Left lobe of liver (tissue), 2 donors: ENCODE data around the gene PNPO. TPM values are rescaled to one million over a fixed set of nuclear protein-coding genes. Genes with fewer than 3 reads are reported as not detected.
"Not testable (repeated sequence)": the region's sequence is repeated elsewhere in the genome, so short reads cannot be mapped to it uniquely, and the experiment has no call there.

Experiments used
- ATAC-seq: fragments of 200-7000 bp; cut with Tn5 transposase; one replicate; pipeline ENCODE4 v1.9.1; 2020; ENCODE audit warnings: mild to moderate bottlenecking, moderate library complexity
- DNase-seq: peaks from one replicate; pipeline ENCODE4 v3.0.0-alpha.2; 2020; ENCODE audit warnings: low spot score
- total RNA-seq: library from RNA; stranded (reverse); gene quantifications from one replicate; pipeline ENCODE4 v1.2.1, GENCODE V29; 2021
- donor health status: DM: no; HTN: no; CAD: no; lungs with moderate emphysema.
- donor health status: DM: no; HTN: yes; CAD: no.

The PNPO gene
- total RNA-seq, 1 donor from 2014 or later: 128 TPM

DNA sequence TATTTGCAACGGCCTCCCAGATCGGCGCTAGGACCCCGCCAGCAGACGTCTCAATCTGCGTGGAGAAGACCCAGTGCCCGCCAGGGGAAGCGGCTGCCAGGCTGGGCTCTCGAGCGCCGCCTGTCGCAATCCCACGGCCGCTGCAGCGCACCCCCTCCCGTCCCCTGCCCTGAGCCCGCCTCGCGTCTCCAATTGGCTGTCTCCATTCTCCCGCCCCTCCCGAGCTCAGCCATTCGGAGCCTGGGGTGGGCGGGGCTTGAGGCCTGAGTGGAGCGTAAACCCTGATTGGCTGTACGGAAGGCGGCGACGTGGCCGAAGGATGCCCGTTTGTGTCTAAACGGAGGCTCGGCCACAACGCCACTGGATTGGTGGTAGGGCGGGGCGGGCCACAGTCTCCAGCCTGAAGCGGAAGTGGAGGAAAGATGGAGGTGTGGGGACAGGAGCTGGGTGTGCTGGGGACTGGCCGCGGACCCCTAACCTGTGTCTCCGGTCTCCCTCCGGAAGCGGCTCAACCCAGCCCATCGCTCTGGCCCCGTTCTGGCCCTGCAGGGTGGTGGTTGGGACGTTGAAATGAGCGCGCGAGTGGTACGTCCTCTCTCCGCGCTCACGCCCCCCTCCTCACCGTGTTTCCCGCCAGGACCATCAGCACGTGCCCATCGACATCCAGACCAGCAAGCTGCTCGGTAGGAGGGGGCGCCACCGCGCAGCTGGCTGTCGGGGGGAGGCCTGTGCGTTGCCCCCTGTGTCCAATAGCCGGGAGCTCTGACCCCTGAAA is 29.5 kb downstream of the PNPO start, which contains the start of gene CDK5RAP3:
TSS of gene CDK5RAP3 (plus strand) at position 389 of the 775 bp plus-strand sequence. CDS start at position 423, 34 bp downstream.
- DNase-seq: peak; percentile 100
- ATAC-seq: peak; percentile 96

- no peak for ATAC-seq
- no peak for DNase-seq
These were observed 32.2 kb downstream of the PNPO start for GRCh38 chr17:47973541-47973940.

- no peak for DNase-seq
These were observed 33.9 kb downstream of the PNPO start for GRCh38 chr17:47975189-47975822.

DNA sequence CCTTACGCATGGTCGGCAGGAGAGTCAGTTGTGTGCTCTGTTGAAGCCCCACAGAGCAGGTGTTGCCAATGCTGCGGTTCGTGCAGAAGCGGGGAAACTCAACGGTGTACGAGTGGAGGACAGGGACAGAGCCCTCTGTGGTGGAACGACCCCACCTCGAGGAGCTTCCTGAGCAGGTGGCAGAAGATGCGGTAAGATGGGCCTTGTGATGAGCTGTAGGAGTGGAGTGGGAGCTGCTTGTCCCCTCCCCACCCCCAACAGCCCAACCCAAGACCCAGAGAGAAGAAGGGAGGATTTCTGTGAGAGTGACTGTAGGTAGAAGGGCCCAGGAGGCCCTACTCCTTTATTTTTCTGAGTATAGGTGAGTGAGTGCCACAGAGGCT is 34.4 kb downstream of the PNPO start:
- no peak for ATAC-seq

More at GRCh38 chr17:47975189-47975822, 33.9 kb downstream of the PNPO start:
- ATAC-seq: no peak

GRCh38 chr17:47978324-47978723 is 37.0 kb downstream of the PNPO start:
- ATAC-seq (peak; percentile 65), DNase-seq (peak; percentile 50)

More for the DNA sequence above, 34.4 kb downstream of the PNPO start:
- no peak for DNase-seq

- DNase-seq: no peak
- no peak for ATAC-seq
These were observed 39.2 kb downstream of the PNPO start for GRCh38 chr17:47980541-47980940.

DNA sequence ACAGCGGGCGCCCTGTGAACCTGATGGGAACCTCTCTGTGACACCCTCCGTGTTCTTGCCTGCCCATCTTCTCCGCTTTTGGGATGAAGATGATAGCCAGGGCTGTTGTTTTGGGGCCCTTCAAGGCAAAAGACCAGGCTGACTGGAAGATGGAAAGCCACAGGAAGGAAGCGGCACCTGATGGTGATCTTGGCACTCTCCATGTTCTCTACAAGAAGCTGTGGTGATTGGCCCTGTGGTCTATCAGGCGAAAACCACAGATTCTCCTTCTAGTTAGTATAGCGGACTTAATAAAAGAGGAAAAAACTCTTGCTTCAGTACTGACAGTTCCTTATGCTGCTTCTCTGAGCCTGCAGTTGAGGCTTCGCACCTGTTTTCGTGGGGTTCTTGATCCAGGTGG is 40.1 kb downstream of the PNPO start:
- ATAC-seq: no peak
- no peak for DNase-seq

DNA sequence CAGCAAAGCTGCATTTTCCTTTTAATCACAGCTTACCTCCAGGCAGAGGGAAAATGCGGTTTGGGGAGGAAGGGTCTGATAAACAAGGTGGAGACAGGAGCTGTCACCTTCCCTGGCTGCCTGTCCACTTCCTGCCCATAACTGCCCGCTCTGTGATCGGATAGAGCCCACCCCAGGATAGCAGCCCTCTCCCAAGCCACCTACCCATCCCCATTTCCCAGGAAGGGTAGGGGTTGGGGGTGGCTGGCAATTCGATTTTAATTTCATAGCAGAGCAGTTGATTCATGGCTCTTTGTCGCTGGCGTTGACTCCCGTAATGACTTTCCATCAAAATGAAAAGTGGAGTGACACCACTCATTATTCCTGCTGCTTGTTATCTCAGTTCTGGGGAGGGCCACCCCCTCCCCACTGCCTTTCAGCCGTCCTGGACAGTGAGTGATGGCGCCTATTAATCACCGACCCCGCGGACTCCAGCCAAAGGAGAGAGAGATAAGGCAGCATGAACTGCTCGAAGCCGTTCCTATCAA is 40.8 kb downstream of the PNPO start:
- no peak for ATAC-seq
- no peak for DNase-seq

DNA sequence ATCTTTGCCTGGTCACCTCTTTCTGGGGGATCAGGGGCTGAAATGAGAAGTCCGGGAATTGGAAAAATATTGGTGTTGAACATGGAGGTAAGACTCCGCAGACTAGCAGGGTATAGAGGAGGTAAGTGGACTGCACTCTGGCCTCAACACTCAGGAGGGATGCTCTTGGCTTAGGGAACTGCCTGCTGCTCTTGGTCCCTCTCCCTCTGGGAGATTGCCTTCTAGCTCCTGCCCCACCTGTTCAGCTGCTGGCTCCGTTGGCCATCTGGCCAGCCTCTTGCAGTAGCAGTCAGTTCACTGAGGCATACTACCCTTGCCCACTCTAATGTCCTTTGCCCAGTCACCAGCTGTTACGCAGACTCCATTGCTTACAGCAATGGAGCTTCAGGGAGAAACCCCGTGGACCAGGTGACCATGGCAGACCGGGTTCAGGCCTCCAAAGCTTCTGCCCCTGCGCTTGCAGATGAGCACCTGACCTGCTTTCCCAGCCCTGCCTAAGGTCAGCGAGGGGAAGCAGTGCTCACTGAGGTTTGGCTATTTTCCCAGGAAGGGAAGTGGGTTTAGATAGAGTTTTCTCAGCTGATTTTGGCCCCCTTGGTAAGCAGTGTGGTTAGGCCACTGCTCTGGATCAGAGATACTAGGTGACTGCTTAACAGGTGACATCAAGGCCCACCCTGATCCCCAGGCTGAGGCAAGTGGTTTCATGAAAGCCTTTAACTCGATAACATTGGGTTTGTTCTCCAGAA is 41.4 kb downstream of the PNPO start:
- DNase-seq: no peak

DNA sequence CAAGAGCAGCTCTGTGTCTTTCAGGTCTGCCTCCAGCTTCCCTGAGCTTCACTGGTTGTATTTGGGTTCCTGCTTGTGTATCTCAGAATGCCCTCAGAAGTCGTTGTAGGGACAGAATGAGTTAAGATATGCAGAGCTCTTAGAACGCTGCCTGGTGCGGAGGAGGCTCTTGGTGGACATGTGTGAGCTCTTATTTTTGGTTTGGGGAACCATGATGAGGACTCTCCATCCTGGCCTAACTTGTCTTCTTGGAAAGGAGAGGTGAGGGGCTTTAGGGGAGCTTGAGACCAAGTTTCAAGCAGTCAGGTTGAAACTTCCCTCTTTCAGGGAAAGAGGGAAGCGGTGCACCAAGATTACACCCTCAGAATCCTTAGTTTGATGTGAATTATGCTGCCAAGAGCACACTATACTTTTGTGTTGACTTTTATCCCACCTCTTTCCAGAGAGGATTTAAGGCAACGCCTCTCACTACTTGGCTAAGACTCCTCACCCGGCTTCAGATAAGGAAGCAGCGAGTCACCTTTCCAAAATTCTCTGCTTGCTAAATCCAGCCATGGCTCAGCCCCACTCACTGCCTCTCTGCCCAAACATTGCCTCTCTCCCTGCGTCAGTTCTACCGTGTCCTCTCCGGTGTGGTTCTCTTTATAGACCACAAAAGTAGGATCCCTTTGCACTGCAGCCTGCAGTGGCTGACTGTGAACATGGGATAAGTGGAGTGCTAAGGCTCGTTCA is 42.3 kb downstream of the PNPO start:
- no peak for ATAC-seq
- DNase-seq: no peak

More for the DNA sequence above, 41.4 kb downstream of the PNPO start:
- no peak for ATAC-seq

DNA sequence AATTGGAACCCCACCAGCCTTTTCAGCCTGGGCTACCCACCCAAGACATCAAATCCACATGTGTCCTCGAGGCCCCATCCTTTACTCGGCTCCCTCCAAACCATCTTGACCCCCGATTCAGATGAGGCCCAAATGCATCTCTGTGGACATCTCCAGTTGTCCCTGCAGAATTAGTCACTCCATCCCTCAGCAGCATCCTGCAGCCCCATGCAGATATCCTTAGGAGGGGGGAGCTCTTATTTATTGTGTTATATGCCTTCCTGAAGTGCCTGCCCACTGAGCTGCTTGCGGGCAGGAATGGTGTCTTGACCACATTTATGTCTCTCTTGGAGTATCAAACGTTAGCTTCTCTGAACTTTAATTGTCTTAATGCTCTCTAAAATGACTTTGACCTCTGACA is 45.1 kb downstream of the PNPO start:
- ATAC-seq (no peak), DNase-seq (no peak)

- no peak for DNase-seq
- ATAC-seq: peak; percentile 45
These were observed 46.0 kb downstream of the PNPO start for GRCh38 chr17:47987240-47987835.

DNA sequence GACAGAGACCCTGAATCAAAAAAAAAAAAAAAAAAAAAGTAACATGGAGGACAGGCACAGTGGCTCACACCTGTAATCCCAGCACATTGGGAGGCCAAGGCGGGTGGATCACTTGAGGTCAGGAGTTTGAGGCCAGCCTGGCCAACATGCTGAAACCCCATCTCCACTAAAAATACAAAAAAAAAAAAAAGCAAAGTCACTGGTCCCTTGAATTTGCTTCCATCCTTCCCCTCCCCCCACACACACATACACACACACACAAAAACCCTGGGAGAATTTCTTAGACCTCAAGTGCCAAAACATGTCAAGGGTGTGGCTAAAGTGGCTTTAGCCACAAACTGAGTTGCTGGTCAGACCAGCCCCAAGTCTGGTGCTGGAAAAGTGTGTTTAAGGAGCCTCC is 47.1 kb downstream of the PNPO start:
- ATAC-seq, DNase-seq: not testable (repeated sequence)

DNA sequence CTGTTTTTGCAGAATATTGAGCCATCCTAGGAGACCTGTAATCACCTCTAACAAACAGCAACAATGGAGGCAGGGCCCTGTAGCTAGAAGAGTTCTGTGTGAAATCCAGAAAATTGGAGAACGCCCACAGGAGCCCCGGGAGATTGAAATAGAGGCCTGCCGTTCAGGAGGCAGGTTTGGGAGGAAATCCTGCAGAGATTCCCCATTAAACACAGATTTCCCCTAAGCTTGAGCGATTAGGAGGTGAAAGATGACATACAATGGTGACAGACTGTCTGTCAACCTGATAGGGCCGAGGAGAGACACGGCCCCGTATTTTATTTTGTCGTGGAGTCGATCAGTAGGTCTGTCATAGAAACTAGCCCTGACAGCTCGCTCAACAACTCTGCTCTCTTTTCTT is 47.8 kb downstream of the PNPO start:
- no peak for DNase-seq
- no peak for ATAC-seq

GRCh38 chr17:47989700-47990099 is 48.3 kb downstream of the PNPO start:
- ATAC-seq (no peak), DNase-seq (no peak)

- ATAC-seq: no peak
- no peak for DNase-seq
These were observed 49.8 kb downstream of the PNPO start for GRCh38 chr17:47990962-47991731.

DNA sequence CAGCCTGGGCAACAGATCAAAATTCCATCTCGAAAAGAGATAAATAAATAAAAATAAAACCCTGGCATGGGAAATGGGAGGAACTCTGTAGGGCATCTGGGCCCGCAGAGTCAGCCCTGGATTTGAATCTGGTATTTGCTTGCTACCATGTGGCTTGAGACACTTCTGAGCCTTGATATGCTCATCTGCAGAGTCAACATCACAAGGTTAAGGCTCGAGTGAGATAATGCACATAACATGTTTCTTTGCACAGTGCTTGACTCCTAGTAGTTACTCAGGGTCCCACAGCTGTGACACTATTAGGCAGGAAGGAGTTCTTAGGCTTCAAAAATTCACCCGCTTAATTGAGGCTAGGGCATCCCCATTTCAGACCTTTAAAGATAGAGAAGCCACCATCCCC is 50.8 kb downstream of the PNPO start:
- no peak for DNase-seq
- no peak for ATAC-seq

GRCh38 chr17:47993031-47993564 is 51.7 kb downstream of the PNPO start:
- ATAC-seq: no peak
- no peak for DNase-seq

- DNase-seq: no peak
These were observed 52.6 kb downstream of the PNPO start for GRCh38 chr17:47993964-47994363.

More at GRCh38 chr17:47993964-47994363, 52.6 kb downstream of the PNPO start:
- no peak for ATAC-seq
